Measurements from ENCODE around the gene NLRC3. TPM values are rescaled to one million over a fixed set of nuclear protein-coding genes. Genes with fewer than 3 reads are reported as not detected.

NLRC3 gene
- total RNA-seq, 4 donors from 2014 or later, result under 0.01 to 1.5 (median 0.68) TPM

DNA sequence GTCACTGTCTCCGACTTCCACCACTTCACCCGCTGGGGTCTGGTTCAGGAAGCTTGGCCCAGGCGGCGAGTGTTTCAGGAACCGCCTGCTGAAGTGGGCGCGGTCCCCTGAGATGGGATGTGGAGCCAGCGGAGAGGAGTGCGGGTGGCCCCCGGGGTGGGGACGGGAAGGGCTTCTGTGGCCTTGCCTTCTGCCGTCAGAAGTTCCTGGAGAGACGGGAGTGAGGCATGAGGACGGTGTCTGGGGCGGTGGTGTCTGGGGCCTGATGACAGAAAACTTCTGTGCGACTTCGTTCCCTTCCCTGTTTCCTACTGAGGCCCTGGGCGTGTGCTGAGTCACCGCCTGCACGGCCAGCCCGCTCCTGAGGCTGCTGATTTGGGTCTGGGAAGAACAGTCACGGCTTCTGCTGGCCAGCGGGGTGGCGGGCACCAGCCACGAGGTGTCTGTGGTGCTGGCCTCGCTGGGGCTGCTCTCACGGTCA, 12.3 kb upstream of the NLRC3 start:
- no peaks in the 10 kb centered on the region for H3K27me3 ChIP-seq
- H3K27ac ChIP-seq, result no peak overlapping the region
- no peaks in the 10 kb centered on the region for H3K9me3 ChIP-seq
- no peaks in the 10 kb centered on the region for H3K36me3 ChIP-seq
- intact Hi-C loops (cut with DNase I; ENCODE audit: low total_unique reads), result no loop called here
- TF ChIP-seq POLR2A (IDR thresholded peaks at IDR 0.05) (no peak), CTCF (IDR thresholded peaks at IDR 0.05) (no peak)
- H3K4me3 ChIP-seq, result no peak overlapping the region
- H3K4me1 ChIP-seq, result no peaks in the 10 kb centered on the region
- DNase-seq, result no peak

GRCh38 chr16:3589001-3589400, 11.8 kb upstream of the NLRC3 start:
- H3K27ac ChIP-seq, result no peak overlapping the region
- no peak for TF ChIP-seq CTCF (IDR thresholded peaks at IDR 0.05)
- DNase-seq, result no peak

DNA sequence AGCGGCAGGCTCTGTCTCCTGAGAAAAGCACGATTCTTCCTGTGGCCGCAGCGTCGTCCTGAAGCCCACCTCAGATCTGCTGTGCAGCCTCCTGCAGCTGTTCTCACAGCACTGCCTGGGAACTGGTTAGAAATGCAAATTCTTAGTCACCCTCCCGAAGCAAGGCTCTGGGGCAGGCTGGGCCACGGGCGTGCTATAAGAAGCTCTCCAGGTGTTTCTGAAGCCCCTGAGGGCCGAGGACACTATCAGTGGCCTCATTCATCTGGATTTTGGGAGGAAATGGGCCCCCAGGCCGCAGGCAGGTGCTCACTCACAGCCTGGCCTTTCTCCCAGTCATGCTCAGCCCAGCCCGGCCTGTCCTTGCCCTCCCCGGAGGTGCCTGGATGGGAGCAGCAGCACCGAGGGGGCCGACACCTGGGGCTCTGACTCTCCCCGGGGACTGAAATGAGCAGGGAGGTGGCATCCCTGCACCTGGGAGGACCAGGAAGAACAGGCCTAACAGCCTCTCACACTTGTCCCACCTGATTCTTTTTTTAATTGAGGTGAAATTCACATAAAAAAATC, 10.4 kb upstream of the NLRC3 start:
- Histone ChIP-seq H3K4me3 (no peak overlapping the region), H3K27ac (no peak overlapping the region), H3K36me3 (no peaks in the 10 kb centered on the region), H3K4me1 (no peaks in the 10 kb centered on the region), H3K9me3 (no peaks in the 10 kb centered on the region), H3K27me3 (no peaks in the 10 kb centered on the region)
- TF ChIP-seq CTCF (IDR thresholded peaks at IDR 0.05), result no peak
- no peak for TF ChIP-seq POLR2A (IDR thresholded peaks at IDR 0.05)
- intact Hi-C loops (cut with DNase I; ENCODE audit: low total_unique reads), result no loop called here
- no peak for DNase-seq

More at GRCh38 chr16:3589001-3589400, 11.8 kb upstream of the NLRC3 start:
- Histone ChIP-seq H3K4me3 (no peak overlapping the region), H3K9me3 (no peaks in the 10 kb centered on the region), H3K4me1 (no peaks in the 10 kb centered on the region), H3K27me3 (no peaks in the 10 kb centered on the region), H3K36me3 (no peaks in the 10 kb centered on the region)
- intact Hi-C loops (cut with DNase I; ENCODE audit: low total_unique reads), result no loop called here

GRCh38 chr16:3584412-3584811, 7.2 kb upstream of the NLRC3 start:
- intact Hi-C loops (cut with DNase I; ENCODE audit: low total_unique reads), result no loop called here
- DNase-seq, result no peak

More at GRCh38 chr16:3584412-3584811, 7.2 kb upstream of the NLRC3 start:
- H3K4me1 ChIP-seq, result no peaks in the 10 kb centered on the region
- H3K27ac ChIP-seq, result no peak overlapping the region
- H3K36me3 ChIP-seq, result no peaks in the 10 kb centered on the region
- TF ChIP-seq POLR2A (IDR thresholded peaks at IDR 0.05) (no peak), CTCF (IDR thresholded peaks at IDR 0.05) (no peak)
- no peak overlapping the region for H3K4me3 ChIP-seq
- no peaks in the 10 kb centered on the region for H3K9me3 ChIP-seq
- no peaks in the 10 kb centered on the region for H3K27me3 ChIP-seq

All from uterus (tissue), 4 donors.